Neural progenitor cell (in vitro differentiated cells): ENCODE measurements around the gene STN1.

Experiments
- CTCF ChIP-seq: fragments of 200-600 bp; sonication (generic); IDR thresholded peaks from 2 replicates; pipeline ENCODE4 v1.5.1; 2017; ENCODE audit warnings: antibody characterized with exemption, mild to moderate bottlenecking
- EZH2 ChIP-seq: fragments of 200-600 bp; sonication (generic); IDR thresholded peaks from 2 replicates; pipeline ENCODE4 v1.6.1; 2017; ENCODE audit warnings: antibody characterized with exemption, mild to moderate bottlenecking, moderate library complexity
- EZH2phosphoT487 ChIP-seq: fragments of 200-600 bp; sonication (generic); IDR thresholded peaks from 2 replicates; pipeline ENCODE4 v1.6.1; 2017; ENCODE audit warnings: antibody characterized with exemption

- TF ChIP-seq CTCF (no peak), EZH2 (no peak), EZH2phosphoT487 (no peak)
These were observed 40.1 kb downstream of the STN1 start for GRCh38 chr10:103877861-103878260.
